GM18517 (cell line): ENCODE data around the gene GPC1.

Experiments
- ATAC-seq: cut with Tn5 transposase; IDR thresholded peaks from one replicate; pipeline ENCODE4 v1.9.1; 2021; ENCODE audit warnings: mild to moderate bottlenecking, moderate library complexity; ENCODE audit not compliant: unreplicated experiment

The GPC1 gene

GRCh38 chr2:240396623-240397541 is 38.6 kb upstream of the GPC1 start:
- no peak for ATAC-seq

GRCh38 chr2:240397542-240397916 is 37.9 kb upstream of the GPC1 start:
- ATAC-seq, result no peak

GRCh38 chr2:240397924-240398645 is 37.4 kb upstream of the GPC1 start:
- no peak for ATAC-seq

GRCh38 chr2:240398661-240399267 is 36.7 kb upstream of the GPC1 start:
- ATAC-seq, result no peak

GRCh38 chr2:240399419-240400324 is 35.8 kb upstream of the GPC1 start:
- ATAC-seq, result no peak

GRCh38 chr2:240400371-240401161 is 34.9 kb upstream of the GPC1 start:
- no peak for ATAC-seq

- no peak for ATAC-seq
These were observed 34.2 kb upstream of the GPC1 start for GRCh38 chr2:240401308-240401707.

- ATAC-seq, result no peak
These were observed 33.5 kb upstream of the GPC1 start for GRCh38 chr2:240401781-240402551.

- ATAC-seq, result no peak
These were observed 32.7 kb upstream of the GPC1 start for GRCh38 chr2:240402566-240403272.

GRCh38 chr2:240403396-240404104 is 31.9 kb upstream of the GPC1 start:
- no peak for ATAC-seq

GRCh38 chr2:240404174-240404852 is 31.1 kb upstream of the GPC1 start:
- ATAC-seq, result no peak

- ATAC-seq, result no peak
These were observed 30.3 kb upstream of the GPC1 start for GRCh38 chr2:240405133-240405532.

GRCh38 chr2:240405684-240406313 is 29.7 kb upstream of the GPC1 start:
- ATAC-seq, result no peak

GRCh38 chr2:240407090-240407489 is 28.4 kb upstream of the GPC1 start:
- ATAC-seq, result no peak

GRCh38 chr2:240410004-240410403 is 25.5 kb upstream of the GPC1 start:
- ATAC-seq, result no peak

GRCh38 chr2:240410808-240411207 is 24.7 kb upstream of the GPC1 start:
- no peak for ATAC-seq
